GM18520 (cell line): ENCODE data around the gene FKBP7.
"Not testable (repeated sequence)": the region's sequence is repeated elsewhere in the genome, so short reads cannot be mapped to it uniquely, and the experiment has no call there.

ENCODE experiments used
- ATAC-seq: cut with Tn5 transposase; IDR thresholded peaks from one replicate; pipeline ENCODE4 v1.9.1; 2021; ENCODE audit not compliant: unreplicated experiment

Gene FKBP7

DNA sequence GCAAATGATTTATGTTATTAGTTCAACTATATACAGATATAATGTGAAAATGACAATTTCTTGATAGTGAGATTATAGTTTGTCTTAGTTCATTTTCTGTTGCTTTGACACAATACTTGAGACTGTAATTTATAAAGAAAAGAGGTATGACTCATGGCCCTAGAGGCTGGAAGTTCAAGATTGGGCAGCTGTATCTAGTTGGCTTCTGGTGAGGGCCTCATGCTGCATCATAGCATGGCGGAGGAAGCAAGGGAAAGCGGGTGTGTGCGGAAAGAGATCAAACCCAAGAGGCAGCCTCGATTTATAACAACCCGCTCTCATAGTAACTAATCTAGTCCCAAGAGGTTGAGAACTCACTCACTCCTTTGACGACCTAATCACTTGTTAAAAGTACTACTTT, 13.2 kb upstream of the FKBP7 start:
- ATAC-seq, result no peak

DNA sequence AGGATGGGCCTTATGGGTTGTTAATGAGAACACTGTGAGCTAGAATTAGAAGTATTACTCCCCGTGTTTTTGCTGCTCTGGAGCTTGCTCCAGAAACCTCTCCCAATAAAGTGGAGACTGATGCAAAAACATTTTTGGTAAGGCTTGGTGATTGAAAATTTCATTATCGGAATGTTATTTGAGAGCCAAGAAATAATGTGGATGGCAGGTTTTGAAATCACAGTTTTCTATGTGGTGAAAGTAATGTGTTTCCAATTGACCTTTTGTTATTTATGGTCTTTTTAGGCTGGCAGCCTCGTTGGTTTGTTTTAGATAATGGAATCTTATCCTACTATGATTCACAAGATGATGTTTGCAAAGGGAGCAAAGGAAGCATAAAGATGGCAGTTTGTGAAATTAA, 7.0 kb upstream of the FKBP7 start:
- ATAC-seq, result no peak

DNA sequence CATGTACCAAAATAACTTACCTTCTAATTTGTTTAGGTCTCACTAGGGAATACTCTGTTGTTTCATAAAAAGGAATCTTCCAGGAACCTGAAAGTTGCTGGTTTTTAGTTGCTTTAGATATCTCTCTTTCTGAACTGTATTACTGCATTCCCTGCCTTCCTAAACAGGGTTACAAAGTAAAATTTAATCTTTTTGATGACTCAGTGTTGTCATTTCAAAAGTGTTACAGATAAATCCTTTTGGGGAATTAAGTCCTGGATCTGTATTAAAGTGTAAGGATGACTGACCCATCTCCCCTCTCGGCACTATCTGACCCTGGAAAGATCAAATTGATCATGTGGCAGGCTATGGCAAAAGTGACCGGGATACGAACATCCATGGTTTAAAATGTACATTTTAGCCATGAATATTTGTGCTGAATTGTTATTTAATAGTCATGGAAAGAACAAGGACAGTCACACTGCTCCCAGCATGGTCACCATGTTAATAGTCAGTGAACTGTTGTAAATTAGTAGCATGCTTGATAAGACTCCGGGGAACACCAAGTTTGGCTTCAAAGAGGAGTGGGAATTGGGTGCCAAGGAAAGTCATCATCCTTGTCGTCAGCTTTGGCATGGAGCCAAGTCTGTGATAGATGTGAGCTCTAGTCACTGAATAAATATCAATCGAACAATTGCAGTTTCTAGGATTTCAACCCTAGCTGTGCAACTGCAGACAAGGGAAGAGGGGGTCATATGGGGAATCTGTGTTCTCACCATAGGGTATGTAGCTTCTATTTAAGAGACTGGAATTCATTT, 6.0 kb upstream of the FKBP7 start:
- no peak for ATAC-seq

DNA sequence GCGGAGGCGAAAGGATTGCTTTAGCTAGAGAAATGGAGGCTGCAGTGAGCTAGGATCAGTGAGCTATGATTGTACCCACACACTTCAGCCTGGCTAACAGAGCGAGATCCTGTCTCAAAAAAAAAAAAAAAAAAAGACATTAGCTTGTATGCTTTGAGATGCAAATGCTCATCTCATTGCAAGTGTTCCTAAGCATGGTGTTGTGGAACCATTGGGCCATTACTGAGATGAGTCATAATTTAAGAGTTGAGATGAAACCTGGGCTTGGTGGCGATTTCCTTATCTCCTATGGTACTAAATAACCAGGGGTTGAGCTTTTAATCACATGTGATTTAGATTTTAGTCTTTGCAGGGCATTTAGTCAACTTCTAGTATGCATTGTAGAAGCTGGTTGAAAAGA, 4.0 kb upstream of the FKBP7 start:
- ATAC-seq, result peak; percentile 15

DNA sequence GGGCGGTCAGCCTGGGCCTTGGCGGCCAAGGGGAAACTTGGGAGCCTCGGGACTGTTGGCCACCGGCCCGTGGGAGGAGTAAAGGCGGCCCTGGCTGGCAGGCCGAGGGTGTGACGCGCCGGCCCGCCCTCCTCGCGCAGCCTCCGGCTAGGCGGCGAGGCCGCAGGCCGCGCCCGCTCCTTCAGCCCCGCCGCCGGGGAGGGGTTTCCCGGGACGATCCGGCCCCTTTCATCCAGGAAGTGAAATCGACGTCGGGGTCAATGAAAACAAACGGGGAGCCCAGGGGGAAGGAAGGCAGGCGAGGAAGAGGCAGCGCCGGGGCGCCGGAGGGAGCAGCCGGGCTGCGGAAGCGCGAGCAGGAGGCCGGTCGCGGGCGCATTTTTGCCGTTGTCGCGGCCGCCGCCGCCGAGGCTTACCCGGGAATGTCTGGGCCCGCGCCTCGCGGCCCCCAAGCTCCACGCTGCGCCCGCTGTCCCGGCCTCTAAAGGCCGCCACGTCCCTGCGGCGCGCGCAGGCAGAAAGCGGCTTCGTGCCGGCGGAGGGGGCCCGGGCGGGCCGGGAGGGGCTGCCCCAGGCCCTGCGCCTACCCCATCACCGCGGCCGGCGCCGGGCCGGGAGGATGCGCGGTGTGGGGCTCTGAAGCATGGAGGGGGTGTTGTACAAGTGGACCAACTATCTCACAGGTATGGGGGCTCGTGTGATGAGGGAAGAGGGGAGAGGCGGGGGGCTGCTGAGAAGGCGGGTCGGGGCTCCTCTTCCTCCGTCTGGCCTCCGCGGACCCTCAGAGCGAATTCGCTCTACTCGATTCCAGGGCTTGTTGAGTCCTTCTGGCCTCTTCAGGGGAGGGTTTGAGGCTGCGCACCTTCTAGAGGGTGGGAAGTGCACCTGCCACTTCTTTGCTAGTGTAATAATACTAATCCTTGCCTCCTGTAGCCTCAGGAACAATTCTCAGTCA, 2.1 kb upstream of the FKBP7 start, which contains the start of gene PLEKHA3:
Gene PLEKHA3, plus strand, starts transcription at position 231 of the 955 bp plus-strand sequence. Its CDS starts 413 bp downstream, at position 644.
- ATAC-seq, result peak; percentile 65

DNA sequence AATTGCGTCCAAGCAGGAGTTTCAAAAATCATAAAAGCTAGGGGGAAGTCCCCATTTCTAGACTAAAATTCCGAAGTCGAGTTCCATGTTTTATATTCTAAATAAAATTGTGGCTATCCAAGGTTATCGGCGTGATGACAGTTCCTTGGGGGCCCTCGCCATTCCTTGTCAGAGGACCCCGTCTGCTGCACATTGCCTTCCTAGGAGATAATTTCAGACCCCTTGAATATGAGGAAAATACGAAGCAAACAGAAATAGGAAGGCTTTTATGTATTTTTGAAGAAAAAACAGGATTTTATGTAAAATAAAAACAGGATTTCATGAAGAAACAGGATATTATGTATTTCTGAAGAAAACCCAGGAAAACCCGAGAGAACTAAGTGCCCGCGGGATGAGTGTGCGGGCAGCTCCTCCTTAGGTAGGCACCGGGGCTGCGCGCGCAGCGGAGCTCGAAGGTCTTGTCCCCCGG, 1.4 kb upstream of the FKBP7 start:
- ATAC-seq, result no peak

DNA sequence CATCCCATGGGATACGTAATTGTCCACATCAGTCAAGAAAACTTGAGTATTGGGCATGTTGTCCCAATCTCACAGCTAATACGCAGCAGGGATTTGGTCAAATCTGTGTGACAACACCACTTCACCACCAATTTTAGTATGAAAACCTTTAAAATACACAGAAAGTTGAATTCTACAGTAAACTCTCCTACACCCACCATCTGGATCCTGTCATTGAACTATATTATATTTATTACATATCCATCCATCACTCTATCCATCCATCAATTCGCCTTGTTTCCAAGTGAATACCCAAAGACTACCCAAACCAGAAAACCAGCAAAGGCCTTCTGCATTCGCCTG, 846 bp upstream of the FKBP7 start:
- no peak for ATAC-seq

DNA sequence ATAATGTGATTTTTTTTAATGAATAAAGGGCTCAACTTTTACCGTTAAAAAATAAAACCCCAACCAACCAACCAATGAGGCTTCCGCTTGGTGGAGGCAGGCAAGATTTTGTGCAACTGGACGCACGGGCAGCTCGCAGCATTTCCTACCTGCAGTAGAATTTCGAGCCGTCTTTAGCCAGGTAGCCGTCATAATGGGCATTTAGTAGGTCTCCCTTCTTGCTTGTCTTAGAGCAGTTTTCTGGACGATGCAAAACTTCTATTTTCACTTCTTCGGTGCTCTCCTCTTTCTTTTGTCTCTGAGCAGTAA, 316 bp downstream of the FKBP7 start:
- peak; percentile 0 for ATAC-seq

DNA sequence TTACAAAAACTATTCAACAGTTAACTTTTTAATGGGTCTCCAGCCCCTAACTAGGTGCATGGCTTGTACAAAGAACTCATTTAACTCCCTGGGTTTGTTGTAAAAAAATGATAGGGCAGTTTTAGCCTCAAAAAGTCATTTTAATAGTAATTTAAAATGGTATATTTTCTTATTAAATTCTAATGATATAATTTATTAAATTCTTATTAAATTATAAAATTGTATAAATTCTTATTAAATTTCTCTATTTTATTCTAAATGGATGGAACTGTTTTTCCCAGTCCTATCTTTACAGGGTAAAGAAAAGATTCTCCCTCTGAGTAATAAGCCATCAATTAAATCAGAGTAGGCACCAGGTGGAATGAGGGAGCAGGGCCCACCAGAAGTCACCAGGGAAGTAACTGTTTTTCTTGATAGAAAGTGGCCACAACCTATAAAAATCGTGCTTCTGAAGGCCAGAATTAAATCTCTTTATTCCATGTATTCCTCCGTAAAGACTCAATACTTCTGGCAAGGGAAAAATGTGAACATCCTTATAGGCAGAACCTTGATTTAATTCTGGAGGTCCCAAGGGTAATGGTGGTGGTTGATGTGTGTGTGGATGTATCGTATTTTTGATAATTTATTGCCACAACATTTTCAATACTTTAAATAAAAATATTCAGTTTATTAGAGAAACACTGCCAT, 814 bp downstream of the FKBP7 start:
- no peak for ATAC-seq

DNA sequence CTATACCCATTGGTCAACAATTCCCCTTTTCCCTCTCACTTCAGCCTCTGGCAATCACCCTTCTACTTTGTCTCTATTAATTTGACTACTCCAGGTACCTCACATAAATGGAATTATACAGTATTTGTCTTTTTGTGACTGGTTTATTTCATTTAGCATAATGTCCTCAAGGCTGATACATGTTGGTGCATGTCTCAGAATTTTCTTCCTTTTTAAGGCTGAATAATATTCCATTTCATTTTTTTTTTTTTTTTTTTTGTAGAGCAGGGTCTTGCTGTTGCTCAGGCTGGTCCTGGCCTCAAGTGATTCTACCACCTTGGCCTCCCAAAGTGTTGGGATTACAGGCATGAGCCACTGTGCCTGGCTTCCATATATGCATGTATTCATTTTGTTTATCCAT, 1.9 kb downstream of the FKBP7 start:
- ATAC-seq, result no peak

DNA sequence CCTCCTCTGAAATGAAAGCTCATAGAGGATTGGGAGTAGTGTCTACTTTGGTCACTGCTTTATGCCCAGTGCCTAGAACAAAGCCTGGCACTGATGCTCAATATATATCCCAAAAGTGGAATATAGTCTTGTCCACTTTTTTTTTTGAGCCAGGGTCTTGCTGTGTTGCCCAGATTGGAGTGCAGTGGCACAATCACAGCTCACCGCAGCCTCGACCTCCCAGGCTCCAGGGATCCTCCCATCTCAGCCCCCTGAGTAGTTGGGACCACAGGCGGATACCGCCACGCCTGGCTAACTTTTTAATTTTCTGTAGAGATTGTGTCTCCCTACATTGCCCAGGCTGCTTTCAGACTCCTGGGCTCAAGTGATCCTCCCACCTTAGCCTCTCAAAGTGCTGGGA, 3.8 kb downstream of the FKBP7 start:
- no peak for ATAC-seq

DNA sequence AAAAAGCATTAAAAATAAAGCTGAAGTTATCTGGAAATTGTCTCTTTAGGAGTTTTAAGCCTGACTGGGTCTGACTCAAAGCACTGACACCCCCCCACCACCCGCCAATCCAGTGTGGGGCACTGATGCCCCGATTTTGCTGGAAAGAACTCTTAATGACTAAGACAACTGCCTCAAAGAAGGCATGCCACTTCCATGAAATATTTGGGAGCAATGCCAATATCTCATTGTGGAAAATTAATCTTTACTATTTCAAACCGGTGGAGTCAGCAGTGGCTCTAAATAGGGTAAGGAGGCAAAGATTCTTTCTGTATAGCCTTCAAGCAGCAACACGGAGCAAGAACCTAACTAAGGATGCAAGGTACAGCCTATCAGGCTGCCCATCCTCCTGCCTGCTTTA, 4.5 kb downstream of the FKBP7 start:
- no peak for ATAC-seq

DNA sequence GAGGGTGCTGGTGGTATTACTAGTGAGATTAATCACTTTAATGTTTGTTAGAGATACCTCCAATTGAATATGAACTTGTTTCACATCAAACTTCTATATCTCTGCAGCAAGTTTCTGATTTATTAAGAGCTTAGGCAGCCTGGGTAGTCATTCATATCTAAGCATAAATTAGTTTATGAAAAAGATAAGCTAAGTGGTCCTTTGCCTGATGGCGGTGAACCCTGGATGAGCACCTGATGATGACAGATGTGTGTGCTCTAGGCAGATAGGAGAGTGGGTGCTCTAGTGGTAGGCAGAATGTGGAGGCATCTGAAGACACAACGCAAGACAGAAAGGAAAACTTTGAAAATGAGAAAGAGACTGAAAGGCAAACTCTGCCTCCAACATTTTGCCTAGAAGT, 5.0 kb downstream of the FKBP7 start:
- no peak for ATAC-seq

DNA sequence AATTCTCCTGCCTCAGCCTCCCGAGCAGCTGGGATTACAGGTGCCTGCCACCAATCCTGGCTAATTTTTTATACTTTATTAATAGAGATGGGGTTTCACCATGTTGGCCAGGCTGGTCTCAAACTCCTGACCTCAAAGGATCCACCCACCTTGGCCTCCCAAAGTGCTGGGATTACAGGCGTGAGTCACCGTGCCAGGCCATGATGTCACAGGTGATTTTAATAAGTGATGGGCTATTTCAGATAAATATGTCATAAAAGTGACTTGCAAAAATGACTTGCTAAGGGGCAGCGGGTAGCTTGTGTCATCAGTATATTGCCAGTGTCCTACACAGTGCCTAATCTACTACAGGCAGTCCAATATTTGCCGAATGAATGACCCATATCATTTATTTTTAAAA, 7.1 kb downstream of the FKBP7 start:
- not testable (repeated sequence) for ATAC-seq

DNA sequence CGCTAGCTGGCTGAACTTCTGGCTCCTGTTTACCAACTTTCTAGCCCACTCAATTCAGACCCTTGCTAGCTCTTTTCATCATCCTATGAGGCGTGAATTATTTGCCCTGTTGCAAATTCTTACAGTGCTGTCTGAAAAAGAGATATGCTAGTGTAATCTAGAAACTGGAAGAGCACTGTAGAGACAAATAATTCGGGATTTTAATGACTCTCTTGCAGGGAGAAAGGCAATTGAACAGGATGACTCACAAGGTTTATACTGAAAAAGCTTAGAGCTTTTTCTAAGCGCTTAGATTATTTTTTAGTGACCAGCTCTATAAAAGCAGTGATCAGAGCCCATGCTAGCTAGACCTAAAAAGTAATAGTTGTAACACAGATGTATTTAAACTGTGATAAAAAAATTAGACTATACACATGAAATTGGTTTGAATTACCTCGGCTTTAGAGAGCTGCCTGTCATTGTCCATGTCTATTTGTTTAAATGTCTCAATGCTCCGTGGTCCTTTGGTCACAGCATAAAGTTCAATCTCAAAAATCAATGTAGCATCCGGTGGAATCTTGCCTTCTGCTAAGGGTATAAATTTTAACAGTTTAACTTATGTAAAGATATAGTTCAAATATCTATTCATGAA, 9.1 kb downstream of the FKBP7 start:
- ATAC-seq, result no peak

DNA sequence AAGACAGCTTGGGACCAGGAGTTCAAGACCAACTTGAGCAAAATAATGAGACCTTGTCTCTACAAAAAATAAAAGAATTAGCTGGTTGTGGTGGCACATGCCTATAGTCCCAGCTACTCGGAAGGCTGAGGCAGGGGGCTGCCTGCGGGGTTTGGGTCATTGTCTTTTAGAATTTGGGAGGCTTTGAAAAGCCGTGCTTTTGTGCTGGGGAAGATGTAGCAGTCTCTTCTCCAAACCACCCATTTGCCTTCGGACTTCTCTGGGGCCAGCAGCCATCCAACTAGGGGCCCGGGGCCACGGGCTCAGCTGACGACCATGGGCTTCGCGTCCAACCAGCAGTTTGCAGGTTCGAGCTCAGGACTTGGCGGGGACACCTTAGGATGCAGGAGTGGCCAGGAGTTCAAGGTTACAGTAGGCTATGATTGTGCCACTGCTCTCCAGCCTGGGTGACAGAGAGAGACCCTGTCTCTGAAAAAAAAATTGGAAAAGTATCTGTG, 21.0 kb downstream of the FKBP7 start:
- no peak for ATAC-seq

DNA sequence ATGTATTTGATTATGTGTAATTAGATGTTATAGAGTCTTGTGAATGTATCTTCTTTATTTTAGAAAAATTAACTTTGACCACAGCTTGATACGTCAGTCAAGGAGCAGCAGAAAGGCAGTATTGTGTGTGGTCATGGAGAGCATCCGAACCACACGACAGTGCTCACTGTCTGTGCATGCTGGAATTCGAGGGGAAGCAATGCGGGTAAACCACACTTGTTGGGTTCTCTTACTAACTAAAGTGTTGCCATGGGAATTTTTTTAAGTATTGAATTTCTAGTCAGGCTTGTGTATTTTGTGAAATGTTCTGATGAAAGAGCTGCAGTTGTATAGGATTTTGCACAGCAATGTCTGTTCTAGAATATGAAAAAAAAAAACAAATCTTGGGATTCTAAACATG, 22.5 kb downstream of the FKBP7 start:
- no peak for ATAC-seq

DNA sequence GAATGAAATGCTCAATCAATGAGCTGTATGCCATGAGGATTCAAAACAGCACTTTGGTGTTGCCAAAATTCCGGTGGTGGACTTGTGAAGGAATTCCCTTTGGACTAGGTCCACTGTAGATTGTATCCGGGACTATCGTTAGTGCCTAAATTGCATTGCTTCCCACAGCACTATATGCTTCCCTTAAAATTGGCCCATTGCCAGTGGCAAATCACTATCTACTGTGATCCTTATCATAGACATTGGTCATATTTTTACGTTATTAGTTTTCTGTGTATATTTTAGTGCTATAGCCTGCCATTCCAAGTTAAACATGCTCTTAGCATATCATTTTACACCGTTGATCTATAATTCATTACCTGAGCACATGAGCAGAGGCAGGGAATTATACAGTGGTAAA, 25.5 kb downstream of the FKBP7 start:
- ATAC-seq, result no peak

DNA sequence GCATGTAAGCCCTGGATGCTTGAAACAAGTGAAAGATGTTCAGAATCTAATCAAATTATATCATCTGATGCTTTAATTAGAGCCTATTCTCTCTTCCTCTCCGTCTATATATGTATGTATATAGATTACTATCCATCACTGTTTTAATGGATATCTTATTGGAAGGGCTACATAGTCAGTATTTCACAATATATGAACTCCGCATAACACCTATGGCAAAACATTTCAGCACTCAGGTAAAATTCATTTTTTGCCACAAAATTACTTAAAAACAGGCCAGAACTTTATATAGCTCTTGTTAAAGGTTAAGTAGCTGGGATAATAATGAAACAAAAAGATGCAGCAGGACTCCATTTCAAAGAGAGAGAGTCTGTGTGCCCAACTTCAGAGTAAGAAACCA, 26.1 kb downstream of the FKBP7 start:
- ATAC-seq, result no peak

DNA sequence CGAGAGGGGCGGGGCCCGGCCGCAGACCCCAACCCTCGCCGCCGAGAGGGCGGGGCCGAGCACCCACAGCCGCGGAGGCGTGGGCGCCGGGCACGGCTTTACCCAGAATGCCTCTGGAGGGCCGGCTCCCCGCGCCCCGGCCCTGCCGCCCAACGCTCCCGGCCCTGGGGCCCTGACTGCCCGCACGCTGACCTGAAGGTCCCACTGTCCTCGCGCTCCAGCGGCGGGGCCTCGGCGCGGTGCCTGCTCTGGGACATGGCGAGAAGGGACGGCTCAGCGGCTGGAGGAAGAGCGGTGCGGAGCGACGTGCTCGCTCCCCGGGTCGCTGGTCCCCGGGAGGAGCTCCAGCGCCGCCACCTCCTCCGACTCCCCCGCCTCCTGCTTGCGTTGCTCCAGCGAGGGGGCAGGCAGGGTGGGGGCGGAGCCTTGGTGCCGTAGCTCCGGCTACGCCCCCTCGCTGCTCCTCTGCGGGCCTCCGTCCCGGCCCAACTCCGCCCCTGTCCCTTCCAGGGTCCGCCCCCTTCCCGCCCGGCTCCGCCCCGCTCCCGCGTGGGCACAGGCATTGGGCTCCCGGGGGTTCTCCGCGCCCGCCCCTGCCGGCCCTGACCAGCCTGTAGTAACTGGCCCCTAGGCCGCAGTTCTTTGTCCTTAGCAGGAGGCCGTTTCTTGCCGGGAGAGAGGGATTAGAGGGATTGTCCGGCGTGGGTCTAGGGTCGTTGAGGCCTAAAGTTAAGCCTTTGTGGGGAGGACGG, 27.4 kb downstream of the FKBP7 start, which contains the start of the genes PJVK and PRKRA:
Gene PJVK, plus strand, starts transcription at position 605 of the 752 bp plus-strand sequence. CDS start 2,032 bp downstream, outside the sequence.
Gene PRKRA, minus strand, starts transcription at position 402 of the 752 bp plus-strand sequence. Its CDS starts 145 bp downstream, at position 257.
- peak; percentile 70 for ATAC-seq
